Stimulated activated CD8-positive, alpha-beta memory T cell treated with anti-CD3 and anti-CD28 coated beads, Interleukin-7, amount 100 ng/mL, for 4 hours (primary cell): Measurements from ENCODE around the gene USP16.

Experiments
- DNase-seq, 2 donors: peaks; one replicate each; pipeline ENCODE4 v3.0.0-alpha.2; 2020; ENCODE audit warnings: low read depth in 2 of 2

USP16 gene

GRCh38 chr21:29033301-29033700 is 8.8 kb downstream of the USP16 start:
- DNase-seq: no peak

GRCh38 chr21:29033871-29034270 is 9.4 kb downstream of the USP16 start:
- DNase-seq: no peak

- DNase-seq: no peak
Measured at GRCh38 chr21:29034678-29035077, 10.2 kb downstream of the USP16 start.

GRCh38 chr21:29052224-29052623 is 27.8 kb downstream of the USP16 start:
- no peak for DNase-seq

- DNase-seq: no peak
Measured at GRCh38 chr21:29053011-29053553, 28.6 kb downstream of the USP16 start.

- DNase-seq: no peak
Measured at GRCh38 chr21:29053656-29054055, 29.2 kb downstream of the USP16 start.

GRCh38 chr21:29055080-29055479 is 30.6 kb downstream of the USP16 start:
- no peak for DNase-seq

- no peak for DNase-seq
Measured at GRCh38 chr21:29056005-29056404, 31.5 kb downstream of the USP16 start.

- no peak for DNase-seq
Measured at GRCh38 chr21:29056538-29057050, 32.1 kb downstream of the USP16 start.

- no peak for DNase-seq
Measured at GRCh38 chr21:29064850-29065481, 40.5 kb downstream of the USP16 start.

- DNase-seq: no peak
Measured at GRCh38 chr21:29072873-29073221, 48.4 kb downstream of the USP16 start.

GRCh38 chr21:29073222-29074006 is 48.9 kb downstream of the USP16 start, which contains the start of gene CCT8:
Gene CCT8, minus strand, starts transcription at chr21:29073648. Its CDS starts 58 bp downstream, at chr21:29073590.
- peak; percentile 98 to 99 for DNase-seq

GRCh38 chr21:29074007-29074376 is 49.5 kb downstream of the USP16 start:
- no peak for DNase-seq

- no peak for DNase-seq
Measured at GRCh38 chr21:29074783-29075182, 50.3 kb downstream of the USP16 start.

GRCh38 chr21:29075706-29076466 is 51.4 kb downstream of the USP16 start:
- DNase-seq: no peak

- DNase-seq: peak; percentile 56 to 61
Measured at GRCh38 chr21:29076731-29077640, 52.5 kb downstream of the USP16 start.

GRCh38 chr21:29077651-29078090 is 53.2 kb downstream of the USP16 start:
- no peak for DNase-seq

GRCh38 chr21:29078869-29079767 is 54.6 kb downstream of the USP16 start:
- no peak for DNase-seq

- no peak for DNase-seq
Measured at GRCh38 chr21:29080454-29080941, 56.0 kb downstream of the USP16 start.
